GM19452 (cell line): Measurements from ENCODE around the gene IQSEC1.

Experiments used
- ATAC-seq: cut with Tn5 transposase; IDR thresholded peaks from one replicate; pipeline ENCODE4 v1.9.1; 2021; ENCODE audit not compliant: unreplicated experiment

IQSEC1 gene

DNA sequence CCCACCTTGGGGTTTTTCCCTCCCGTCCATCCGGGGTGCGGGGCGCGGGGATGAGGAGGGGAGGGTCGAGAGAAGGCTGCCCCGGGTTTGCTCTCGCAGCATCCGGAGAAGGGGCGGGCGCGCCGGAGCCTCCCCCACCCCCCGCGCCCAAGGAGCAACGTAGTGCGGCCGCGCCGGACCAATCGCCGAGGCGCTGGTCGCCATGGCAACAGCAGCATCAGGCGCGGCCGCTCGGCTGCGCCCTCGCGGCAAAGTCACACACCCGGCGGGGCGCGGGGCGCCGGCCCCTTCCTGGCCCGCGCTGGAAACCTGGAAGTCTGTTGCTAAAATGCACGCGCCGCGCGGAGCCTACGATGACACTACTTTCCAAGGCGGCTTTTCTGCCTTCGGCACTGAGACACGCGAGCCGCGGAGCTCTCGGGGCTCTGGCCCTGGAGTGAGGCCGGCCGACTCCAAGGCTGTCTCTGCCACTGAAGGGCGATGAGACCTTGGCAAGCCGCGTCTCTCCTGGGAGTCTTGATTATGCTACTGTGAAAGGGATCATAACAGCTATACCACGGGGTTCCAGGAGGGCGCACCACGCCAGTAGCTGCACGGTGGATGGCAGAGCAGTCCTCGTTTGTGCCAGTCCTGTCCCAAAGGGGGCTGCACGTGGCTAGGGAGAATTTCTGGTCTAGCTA, at the start of gene IQSEC1:
Gene IQSEC1 (minus strand): TSS at position 104 of the 680 bp plus-strand sequence. CDS start 415 bp downstream, outside the sequence.
- peak; percentile 68 for ATAC-seq

DNA sequence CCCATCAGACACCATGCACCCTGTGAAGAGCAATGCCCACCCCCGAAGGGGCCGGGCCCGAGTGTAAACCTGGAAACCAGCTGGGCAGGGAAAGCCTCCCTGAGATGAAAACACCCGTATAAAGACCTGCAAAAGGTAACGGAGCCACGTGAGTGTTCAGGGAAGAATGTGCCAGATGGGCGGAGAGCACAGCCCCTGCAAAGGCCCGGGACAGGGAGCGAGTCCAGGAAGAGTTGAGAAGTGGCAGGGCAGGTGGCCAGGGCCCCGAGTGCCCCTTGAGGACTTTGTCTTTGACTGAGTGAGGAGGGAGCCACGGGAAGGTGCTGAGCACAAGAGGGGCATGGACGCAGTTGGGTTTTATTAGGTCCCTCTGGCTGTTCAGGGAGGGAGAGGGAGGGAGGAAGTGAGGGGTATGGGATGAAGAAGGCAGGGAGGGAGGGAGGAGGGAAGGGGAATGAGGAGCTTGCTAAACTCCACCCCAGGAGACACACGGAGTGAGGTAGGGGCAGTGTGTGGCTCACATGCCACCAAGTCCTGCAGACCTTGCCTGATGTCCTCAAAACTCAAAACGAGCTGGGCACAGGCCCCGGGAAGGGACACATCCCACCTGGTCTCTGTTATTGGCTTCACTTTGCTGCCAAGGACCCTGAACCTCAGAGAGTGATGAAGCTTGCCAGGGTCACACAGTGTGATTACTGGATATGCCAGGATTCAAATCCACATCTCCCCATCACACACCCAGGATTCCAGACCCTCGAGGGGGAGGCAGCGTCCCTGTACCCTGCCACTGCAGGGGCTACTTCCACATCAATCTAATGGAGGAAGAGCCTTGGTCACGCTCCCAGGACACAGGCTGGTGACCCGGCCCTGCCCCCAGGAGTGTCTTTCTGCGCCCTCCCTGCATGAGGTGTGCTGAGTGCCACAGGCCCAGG, 49.1 kb upstream of the IQSEC1 start:
- ATAC-seq: no peak

- ATAC-seq: no peak
These were observed 48.3 kb upstream of the IQSEC1 start for GRCh38 chr3:13121553-13122001.

- ATAC-seq: no peak
These were observed 47.8 kb upstream of the IQSEC1 start for GRCh38 chr3:13120928-13121552.

DNA sequence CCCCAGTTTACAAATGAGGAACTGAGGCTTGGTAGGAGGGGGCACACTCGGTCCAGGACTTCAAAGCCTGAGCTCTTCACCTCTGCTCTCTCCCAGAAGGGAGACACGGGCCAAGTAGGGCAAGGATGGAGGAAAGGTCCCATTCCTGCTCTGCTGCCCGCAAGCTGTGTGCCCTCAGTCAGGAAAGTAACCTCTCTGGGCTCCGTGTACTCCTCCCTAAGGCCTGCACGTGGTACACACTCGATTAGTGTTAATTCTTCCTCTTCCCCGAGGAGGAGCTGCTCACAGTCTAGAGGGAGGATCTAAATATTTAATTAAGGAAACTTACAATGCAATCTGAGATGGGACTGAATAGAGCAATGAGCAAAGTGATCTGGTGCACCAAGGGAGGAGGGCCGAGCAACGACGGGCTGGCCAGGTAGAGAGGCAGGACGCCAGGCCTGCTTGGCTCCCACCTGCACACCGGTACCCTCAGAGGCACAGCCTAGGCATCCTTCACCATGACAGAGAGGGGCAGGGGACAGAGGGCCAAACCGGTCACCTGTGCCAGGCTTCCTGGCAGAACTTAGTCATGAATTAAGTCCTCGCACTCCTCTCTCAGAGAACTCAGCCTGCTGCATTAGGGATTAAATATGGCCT, 47.2 kb upstream of the IQSEC1 start:
- no peak for ATAC-seq

DNA sequence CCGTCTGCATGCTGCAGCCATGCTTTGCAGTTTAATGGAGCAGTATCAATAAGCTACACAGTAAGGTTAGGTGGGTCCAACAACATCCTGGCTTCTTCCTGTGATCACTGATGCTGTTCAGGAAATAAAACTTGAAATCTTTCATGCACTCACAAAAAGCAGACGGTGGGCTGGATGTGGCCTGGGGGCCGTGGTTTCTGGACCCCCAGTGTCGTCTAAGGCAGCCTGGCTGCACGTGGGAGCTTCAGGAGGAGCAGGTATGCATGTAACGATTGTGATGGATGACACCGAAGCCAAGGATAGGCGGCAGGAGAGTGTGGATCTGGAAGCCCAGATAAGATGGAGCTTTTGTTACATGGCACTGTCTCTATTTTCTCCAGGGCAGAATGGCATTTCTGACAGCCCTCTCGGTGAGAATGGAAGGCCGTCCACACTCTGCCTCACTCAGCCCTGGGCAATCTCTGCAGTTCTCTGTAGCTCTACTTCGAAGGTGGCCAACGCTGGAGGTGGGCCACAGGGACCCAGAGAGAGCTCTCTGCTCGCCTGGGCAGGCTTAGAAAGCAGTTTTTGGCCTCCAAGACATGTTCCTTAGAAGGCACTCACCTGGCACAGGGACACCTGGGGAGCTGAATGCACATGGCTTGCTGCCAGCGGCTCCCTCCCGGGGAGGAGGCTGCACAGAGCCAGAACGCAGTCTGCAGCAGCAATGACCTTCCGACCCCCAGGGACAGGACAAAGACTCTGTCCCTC, 46.4 kb upstream of the IQSEC1 start:
- no peak for ATAC-seq

DNA sequence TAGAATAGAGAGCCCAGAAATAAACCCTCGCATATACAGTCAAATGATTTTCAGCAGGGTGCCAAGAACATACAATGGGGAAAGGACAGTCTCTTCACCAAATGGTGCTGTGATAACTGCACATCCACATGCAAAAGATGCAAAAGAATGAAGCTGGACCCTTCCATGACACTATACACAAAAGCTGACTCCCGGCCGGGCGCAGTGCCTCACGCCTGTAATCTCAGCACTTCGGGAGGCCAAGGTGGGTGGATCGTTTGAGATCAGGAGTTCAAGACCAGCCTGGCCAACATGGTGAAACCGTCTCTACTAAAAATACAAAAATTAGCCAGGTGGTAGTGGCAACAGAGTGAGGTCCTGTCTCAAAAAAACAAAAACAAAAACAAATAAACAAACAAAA, 43.2 kb upstream of the IQSEC1 start:
- no peak for ATAC-seq

GRCh38 chr3:13115991-13116390, 42.8 kb upstream of the IQSEC1 start:
- ATAC-seq: no peak

GRCh38 chr3:13115576-13115910, 42.3 kb upstream of the IQSEC1 start:
- ATAC-seq: no peak

DNA sequence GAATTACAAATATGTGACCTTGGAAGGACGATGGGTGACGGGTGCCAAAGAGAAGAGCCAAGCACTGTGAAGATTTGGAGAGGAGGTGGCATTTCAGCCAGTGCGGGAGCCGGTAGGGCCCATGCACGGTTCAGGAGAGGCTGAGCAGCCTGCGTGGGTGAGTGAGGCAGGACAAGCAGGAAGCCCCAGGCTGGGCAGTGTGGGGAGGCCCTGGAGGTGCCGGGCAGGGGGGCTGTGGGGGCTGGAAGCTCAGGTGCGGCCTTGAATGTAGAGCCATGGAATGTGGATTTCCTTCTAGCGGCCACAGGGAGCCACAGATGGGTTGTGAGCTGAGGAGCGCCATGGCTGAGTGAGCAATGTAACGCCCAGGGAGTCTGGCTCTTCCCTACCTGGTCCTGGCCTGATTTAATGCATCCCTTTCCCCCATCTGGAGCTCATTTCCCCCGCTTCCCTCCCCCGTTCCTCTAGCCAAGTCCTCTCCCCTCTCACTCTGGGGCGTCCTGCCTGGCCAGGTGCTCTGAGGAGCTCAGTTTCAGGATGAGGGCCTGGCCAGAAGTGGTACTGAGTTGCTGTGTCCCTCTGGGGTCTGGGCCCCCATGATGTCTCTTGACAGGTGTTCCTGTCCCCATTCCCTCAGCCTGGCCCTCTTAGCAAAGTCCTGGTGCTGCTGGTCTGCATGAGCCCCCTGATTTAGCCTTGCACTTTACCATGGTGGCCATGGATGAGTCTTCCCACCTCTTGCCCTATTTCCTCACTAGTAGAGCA, 41.8 kb upstream of the IQSEC1 start:
- ATAC-seq: no peak

DNA sequence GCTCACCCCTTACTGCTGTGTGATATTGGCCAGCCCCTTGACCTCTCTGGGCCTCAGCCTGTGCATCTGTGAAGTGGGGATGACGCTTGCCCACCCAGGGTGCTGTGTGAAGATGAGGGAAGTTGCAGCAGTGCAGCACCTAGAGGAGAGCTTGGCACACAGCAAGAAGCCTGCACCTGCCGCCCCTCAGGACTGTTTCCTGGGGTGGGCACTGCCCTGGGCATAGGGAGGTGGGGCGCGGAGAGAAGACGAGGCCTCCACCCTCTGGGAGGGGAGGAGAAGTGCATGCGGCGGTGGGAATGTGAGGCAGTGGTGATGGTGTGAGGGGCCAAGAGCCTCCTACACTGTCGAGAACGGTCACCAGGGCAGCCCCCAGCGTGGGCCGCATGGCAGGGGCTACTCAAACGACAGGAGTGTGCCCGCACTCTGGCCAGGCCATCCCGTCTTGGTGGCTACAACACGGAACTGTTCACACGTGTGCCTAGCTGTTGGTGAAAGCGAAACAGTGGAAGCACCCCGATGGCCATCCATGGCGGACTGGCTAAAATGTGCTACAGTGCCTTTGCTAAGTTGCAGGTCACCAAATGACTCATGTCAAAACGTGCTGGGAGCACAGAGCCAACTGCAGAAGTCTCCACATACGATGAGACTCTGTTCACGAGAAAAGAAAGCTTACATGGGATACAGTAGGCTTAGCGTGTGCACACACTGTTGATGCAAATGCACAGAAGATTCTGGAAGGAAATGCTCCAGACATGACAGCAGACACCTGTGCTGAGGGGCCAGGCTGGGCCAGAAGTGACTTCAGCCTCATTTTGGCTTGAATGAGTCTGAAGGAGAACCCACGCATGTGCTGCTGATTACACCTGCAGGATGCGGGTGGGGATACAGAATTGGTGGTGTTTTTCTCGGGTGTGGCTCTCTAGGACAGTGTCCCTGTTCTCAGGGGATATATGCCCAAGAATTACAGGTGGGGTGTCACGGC, 40.4 kb upstream of the IQSEC1 start:
- no peak for ATAC-seq

- ATAC-seq: no peak
These were observed 39.5 kb upstream of the IQSEC1 start for GRCh38 chr3:13112521-13113345.

- ATAC-seq: no peak
These were observed 38.8 kb upstream of the IQSEC1 start for GRCh38 chr3:13111873-13112520.

DNA sequence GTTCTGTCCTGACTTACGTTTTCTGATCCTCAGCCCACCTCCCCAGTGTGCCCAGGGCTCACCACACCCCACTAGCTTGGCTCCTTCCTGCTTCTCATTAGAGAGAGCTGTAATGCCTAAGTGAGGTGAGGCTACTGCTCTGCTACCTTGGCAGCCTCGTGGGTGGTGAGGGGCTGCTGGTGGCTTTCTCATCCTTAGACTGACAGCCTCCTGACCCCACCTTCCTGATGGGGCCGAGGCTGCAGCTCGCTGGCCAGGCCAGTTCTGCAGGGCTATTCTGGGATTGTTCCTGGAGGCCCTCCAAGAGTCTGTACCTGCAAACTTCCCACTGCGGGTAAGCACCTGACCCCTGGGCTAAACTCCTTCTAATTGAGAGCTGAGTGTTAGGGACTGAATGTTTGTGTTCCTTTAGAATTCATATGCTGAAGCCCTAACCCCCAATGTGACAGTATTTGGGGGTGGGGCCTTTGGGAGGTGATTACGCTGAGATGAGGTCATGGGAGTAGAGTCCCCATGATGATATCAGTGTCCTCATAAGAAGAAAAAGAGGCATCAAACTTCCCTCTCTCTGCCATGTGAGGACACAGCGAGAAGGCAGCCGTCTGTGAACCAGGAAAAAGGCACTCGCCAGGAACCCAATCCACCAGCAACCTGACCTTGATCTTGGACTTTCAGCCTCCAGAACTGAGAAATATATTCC, 38.1 kb upstream of the IQSEC1 start:
- ATAC-seq: peak; percentile 27

DNA sequence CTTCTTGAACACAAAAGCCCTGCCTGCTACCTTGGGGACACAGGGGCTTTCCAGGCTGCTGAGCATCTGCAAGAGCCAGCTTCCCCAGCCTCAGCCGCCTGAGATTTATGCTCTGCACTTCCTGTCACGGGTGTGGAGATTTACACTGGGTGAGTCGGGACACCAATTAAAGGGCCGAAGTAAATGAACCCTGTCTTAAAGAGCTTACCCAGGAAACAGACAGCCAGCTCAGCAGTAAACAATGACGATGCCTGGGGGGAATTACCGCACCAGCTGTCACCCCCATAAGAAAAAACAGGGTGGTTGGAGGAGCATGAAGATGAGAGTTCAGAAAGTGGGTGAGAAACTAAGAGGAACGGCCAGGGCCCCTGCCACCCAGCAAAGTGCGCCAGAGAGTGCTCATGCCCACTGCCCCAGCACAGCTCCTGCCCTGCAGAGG, 37.5 kb upstream of the IQSEC1 start:
- ATAC-seq: peak; percentile 80

DNA sequence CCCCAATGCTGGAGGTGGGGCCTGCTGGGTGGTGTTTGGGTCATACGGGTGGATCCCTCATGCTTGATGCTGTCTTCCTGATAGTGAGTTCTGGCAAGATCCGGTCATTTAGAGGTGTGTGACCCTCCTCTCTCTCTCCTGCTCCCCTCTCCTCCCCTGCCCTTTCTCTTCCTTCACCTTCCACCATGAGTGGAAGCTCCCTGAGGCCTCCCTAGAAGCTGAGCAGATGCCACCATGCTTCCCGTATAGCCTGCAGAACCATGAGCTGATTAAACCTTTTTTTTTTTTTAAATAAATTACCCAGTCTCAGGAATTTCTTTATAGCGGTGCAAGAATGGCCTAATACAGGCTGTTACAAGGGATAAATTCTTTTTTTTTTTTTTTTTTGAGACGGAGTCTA, 36.3 kb upstream of the IQSEC1 start:
- no peak for ATAC-seq

GRCh38 chr3:13108861-13109260, 35.6 kb upstream of the IQSEC1 start:
- ATAC-seq: no peak
